DLD1 (cell line): Measurements from ENCODE around the gene PLCH1.

Source experiments
- in situ Hi-C: cut with HindIII; loops from 2 replicates; pipeline ENCODE4 v1.10.0; 2017; ENCODE audit warnings: low sequenced_read_pairs

PLCH1 gene

DNA sequence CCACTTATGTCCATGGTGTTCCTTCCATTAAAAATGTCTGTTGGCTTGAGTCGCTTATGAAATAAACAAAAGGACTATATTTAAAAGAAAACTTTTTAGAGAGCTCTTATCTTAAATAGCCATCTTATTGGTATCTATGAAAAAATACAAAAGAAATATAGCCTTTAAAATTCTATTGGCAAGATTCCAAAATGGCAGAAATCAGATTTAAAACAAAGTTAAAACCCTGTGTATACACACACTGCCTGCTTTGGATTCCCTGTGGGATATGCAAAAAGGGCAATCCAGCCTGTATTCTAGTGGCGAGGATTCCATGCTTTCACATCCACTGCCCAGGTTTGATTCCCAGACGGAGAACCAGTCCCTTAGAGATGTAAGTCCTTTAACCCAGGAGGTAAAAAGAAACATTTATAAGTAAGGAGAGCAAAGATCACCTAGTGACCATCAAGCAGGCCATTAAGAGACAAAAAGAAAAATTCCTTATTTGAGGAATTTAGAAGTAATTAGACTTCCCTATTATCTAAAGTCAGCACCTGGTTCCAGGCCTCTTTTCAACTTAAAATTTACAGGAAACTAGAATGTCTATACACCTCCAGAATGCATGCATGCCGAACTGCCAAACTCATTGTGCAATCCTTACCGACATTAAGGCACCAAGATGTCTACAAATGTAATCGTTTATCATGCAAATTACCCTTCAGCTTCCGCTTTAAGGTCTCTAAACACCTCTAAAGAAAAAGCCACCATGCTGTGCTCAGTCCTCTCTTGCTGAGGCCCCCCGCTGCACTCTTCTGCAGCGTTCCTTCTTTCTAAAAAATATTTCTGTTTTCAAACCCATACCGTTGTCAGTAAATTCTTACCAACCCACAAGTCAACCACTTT lies 381.8 kb downstream of the PLCH1 start:
- in situ Hi-C loops: no loop called here

DNA sequence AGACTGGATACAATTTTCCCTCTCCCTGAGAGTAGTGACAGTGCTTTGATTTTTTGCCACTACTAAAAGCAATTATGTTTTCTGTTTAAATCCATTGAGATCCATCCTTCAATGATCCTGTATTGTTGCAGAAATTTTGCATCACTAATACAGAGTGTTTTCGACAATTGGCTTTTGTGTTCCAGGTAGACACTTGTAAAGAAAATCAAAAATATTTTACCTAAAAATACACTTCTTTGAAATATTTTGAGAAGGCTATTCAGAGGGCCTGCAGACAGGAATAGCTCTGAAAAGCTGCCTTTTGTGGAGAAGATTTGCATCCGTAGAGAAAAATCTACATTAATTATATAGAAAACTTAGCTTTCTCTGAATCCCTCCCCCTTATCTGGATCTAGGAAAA lies 384.6 kb downstream of the PLCH1 start:
- in situ Hi-C loops: no loop called here

DNA sequence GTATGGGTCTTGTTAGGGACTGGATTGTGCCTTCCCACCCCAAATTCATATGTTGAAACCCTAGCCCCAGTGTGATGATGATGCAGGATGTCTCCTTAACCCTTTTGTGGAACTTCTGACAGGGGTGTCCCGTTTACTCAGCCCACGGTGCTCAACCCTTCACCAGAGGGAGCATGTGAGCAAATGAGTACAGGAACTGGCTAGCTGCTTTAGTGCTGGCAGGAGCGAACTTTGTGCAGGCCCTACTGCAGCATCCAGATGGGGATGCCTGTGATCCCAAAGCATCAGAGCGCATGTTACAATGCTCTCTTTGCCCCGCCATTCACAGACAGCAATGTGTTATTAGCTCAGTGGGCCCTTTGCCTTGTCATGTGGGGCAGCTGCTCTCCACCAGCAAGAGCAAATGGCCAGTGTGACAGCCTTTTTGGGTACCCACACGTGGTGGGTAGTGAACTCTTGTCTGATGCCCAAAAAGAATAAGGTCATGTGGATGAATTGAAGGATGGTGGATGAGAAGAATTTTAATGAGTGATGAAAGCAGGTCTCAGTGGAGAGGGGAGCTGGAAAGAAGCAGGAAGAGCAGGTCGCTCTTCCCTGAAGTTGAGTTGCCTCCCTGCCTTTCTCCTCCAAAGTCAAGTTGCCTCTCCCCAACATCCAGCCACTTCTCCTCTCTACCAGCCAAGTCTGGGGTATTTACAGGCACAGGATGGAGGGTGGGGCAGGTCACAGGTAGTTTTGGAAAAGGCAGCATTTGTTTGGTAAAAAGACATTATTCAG lies 388.1 kb downstream of the PLCH1 start:
- in situ Hi-C loops: no loop called here

DNA sequence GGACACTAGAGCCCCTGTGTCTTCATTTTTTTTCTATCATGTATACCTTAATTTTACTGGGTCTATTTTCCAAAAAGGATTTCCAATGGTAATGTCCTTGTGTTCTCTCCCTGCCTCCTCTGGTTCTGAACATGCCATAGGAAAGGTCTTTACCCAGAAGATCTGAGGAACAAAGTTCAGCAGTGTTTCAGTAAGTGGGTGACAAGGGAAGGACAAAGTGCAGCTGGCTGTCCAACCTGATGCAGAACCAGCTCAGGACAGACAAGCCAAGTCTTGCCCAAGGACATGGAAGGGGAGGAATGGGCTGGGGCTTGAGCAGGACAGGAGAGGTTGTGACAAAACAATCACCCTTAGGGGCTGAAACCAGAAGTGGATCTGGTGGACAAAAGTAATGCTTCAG lies 390.2 kb downstream of the PLCH1 start:
- in situ Hi-C loops: no loop called here

DNA sequence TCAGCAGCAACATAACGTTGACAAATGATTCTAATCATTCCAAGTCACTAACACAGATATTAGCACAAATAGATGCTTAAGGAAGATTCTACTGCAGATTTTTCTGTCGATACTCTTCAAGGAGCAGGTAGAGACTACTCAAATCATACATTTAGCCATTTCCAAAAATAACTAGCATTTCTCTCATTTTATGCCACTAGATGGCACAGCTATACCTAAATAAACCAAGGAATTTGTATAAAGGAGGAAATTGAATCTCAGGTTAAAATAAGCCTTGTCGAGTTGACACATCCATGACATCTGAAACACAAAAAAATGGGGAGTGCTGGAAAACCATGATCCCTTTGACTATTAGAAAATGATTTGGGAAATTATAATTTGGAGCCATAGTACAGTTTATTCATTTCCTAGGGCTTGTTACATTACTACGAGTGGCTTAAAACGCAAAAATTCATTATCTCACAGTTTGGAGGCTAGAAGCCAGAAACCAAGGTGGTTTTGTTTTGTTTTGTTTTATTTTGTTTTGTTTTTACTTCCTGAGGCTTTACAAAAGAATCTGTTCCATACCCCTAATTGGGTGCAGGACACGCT lies 391.9 kb downstream of the PLCH1 start:
- in situ Hi-C loops: no loop called here

DNA sequence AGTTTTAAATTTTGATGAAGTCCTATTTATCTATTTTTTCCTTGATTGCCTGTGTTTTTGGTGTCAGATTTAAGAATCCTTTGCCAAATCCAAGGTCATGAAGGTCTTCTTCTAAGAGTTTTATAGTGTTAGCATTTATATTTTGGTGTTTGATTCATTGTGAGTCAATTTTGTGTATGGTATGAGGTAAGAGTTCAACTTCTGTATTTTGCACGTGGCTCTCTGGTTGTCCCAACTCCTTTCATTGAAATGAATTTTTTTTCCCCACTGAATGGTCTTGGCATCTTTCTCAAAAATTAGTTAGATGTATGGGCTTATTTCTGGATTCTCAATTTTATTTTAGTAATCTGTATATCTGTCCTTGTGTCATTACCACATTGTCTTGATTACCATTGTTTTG lies 394.3 kb downstream of the PLCH1 start:
- in situ Hi-C loops: no loop called here

DNA sequence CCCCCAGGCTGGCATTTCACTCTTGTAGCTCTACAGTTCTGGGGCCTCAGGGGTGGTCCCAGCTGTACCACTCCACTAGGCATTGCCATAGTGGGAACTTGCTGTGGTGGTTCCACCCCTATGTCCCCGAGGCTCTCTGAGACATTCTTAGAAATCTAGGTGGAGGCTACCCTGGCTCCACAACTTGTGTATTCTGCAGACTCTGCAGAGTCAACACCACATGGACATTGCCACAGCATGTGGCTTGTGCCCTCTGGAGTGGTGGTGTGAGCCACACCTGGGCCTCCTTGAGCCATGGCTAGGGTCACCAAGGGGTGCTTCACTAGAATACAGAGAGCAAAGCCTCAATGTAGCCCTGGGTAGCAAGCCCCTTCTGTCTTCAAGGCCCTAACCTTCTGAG lies 397.0 kb downstream of the PLCH1 start:
- in situ Hi-C loops: no loop called here

DNA sequence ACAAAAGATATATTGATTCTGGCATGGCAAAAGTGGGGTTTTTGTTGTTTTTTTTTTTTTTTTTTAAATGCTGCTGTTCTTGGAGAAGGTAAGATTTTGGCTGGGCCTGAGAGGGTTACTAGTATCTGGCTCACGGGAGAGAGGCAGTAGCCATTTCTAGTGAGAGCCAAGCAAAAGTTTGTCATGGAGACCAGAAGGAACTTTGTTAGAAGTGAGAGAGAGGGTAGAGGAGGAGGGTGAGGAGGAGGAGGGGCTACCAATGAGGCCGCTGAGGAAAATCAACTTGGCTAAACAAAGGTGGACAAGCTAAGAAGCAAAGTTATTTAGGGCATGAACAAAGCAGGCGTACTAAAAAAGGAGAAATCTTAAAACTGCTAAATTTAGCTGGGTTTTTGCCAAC lies 402.5 kb downstream of the PLCH1 start:
- in situ Hi-C loops: no loop called here

DNA sequence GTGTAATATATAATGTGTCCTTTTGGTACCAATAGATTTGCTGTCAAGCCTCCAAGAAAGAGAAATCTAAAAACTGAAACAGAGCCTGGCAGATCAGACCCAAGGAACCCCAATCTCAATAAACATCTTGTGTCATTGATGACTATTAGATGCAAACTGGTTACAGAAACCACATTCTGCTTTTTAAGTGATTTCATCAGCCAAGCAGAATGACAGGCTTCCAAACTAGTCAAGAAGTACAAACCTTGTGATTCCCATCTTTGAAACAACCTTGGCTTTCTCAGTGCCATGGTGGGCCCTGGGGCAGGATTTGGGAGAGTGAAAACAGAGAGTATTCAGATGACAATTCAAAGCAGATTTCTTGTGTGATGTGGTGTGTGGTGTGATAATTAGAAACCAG lies 405.8 kb downstream of the PLCH1 start:
- in situ Hi-C loops: no loop called here

DNA sequence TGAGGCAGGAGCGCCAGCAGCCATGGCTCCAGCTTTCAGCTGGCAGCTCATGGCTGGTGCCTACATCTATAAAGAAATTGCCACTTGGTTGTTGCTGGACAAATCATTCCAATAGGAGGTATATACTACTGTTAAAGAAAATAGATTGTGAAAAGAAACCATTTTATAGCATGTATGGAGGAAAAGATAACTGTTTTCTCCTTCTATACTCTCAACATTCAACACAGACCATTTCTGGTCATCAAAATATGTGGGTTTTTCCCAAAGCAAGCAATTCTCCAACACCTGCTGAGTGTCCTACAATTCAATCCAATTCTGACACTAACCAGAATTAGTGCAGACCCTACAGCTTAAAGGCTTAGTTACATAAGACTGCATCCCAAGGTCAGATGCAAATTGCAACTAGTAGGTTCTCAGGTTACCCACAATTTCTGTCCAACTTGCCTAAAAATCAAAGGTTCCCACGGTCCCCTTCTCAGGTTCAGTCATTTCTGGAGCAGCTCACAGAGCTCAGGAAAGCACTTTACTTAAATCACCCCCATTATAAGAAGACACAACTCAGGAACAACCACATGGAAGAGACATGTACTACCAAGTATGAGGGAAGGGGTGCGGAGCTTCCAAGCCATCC lies 409.0 kb downstream of the PLCH1 start:
- in situ Hi-C loops: no loop called here

DNA sequence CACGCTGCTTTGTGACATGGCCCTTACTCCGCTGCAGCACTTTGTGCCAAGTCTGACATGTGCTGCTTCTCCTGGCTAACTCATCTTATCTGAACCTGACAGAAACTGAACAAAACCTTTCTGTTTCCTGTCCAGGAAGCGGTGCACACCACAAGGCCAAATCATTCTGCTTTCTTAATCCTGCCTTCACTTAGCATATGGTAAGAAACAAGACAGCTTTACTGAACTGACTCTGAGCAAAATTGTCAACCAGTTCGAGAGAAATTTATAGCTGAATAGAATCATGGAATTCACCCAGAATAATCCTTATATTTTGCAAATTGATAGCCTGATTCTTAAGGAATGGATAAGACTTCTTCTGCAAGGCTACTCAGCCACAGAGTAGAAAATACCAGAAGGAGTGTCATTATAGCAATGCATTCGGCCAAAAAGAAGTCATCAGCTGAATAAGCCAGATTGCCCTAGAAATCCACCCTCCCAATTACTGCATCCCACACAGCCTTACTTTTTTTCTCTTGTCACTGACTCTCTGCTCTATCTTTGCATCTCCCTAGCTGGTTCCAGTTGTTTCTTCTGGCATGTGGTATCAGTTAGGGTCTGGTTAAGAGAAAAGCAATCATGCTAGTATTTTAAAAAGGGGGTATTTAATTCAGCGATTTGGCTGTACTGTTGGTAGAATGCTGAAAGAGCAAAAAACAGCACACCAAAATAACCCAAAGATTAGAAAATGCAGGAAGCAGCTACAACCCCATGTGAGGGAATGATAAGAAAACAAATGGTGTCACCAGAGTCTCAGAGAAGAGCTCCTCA lies 409.8 kb downstream of the PLCH1 start:
- in situ Hi-C loops: no loop called here

DNA sequence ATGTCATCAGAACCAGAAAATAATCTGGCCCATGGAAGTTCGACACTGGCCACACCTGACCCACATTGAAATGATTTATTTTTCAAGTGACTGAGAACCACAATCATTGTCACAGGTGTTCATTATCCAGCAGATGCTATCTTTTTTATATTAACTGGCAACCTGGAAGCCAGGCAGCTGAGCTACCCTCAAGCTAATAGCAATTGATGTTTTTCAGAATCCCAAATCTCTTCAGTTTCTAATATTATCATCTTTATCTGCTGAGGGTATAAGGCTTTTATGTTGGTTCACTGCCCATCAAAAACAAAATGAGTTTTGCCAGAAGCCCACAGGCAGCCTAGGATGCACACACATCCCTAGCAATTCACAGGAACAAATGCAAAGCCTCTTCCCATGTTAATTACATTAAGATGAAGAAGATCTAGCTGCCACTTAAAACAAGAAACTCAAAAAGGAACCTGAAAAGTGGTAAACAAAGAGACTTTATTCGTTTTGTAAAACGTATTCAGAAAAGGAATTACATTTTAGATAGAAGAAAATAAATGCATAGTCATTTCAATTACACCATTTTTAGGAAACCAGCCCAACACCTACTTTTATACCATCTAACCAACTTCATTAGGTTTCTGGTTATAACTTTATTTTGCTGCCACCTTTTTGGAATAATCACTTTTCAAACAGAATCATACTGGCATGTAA lies 410.5 kb downstream of the PLCH1 start:
- in situ Hi-C loops: no loop called here

DNA sequence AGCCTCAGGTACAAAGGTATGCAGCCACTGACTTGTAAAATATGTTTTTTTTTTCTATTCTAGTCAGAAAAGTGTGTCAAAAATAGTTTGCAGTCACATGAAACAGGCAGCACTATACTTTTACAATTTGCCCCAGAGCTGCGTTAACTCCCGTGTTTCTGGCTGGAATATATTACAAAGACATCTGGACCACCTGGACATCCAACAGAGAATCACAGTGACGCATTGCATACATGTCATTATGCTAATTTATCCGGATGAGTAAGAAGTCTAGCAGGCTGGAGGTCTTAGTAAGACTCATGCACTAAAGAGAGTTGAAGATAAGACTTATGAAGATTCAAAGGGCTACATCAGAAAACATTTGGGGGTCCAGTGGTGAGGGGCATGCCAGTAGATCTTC lies 412.2 kb downstream of the PLCH1 start:
- in situ Hi-C loops: no loop called here

DNA sequence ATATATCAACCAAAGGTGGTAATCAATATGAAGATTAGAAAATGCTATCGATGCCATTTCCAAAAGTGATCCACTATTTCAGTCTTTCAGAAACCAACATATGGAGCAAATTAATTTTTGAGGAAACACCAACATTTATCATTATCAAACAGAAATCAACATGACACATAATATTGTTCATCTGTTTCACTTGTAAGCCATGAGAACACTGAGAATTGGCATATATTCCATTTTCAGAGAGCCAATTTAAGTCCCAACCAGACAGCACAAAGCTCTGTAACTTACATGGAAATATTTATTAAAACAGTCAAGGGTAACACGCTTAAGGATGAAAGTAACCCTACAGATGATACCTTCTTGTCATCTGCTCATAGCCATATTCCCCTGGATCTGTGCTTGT lies 413.8 kb downstream of the PLCH1 start:
- in situ Hi-C loops: no loop called here

DNA sequence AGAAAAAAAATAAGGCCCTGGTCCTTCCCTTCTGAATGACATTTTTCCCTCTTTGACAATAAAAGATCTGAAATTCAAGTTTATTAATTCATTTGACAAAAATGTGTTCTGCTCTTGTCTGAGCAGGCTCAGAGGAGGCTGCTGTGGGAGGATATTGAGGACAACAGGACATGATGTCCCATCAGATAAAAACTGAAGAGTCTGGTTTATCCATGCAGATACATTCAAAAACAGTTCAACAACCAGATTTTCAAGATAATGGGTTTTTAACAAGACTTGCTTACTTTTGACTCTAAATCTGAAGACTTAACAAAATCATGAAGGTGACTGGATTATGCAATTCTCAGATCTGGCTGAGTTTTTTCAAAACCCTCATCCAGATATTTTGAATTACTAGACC lies 414.5 kb downstream of the PLCH1 start:
- in situ Hi-C loops: no loop called here

DNA sequence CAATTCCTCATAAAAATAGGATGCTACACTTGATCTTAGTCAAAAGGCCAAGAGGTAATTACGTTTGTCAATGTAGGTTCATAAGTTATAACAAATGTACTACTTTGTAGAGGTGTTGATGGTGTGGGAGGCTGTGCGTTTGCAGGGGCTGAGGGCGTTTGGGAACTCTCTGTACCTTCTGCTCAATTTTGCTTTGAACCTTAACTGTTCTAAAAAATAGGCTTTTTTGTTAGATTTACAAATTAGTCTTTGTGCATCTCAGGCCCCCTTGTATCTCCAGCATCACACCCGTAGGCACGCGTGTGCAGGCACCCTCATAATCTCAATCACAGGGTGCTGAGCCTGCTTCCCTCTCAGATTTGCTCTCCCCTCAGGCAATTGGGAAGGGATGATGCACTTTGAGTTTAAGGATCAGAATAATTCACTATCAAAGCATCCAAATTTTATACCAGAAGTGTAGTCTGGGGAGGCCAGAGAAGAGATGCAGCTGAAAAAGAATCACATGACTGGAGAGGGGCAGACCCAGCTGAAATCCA lies 415.3 kb downstream of the PLCH1 start:
- in situ Hi-C loops: no loop called here

DNA sequence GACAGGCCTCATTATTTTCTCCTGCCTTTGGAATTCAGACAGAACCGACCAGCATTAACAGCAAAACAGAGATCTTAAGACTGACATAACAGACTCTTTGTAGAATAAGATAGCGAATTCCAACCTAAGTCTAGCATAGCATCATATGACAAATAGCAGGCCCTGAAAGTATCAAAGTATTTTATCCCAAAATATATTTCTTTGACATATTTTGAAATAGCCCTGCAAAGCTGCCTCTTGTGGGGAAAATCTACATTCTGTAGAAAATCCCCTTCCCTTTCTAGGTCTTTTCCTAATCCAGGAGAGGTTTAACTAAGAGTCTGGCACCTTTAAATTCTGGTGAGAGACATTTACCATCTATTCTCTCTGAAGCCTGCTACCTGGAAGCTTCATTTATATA lies 417.0 kb downstream of the PLCH1 start:
- in situ Hi-C loops: no loop called here

DNA sequence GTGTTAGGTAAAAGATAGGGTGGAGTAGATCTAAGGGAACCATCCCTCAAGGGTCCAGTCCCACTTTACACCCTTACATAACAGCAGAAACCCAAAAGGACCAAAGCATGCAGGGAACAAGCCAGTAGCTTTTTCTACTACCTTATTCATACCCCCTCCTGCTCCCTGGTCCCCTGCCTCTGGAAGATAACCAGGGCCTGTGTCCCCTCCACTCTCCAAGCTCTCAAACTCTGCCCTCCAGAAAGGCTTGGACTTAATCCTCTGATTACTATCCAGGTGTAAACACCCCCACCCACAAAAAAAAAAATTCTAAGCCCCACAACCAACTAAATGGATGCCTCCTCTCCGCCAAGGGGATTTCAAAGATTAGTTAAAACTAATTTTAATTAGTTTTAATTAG lies 417.4 kb downstream of the PLCH1 start:
- in situ Hi-C loops: no loop called here

DNA sequence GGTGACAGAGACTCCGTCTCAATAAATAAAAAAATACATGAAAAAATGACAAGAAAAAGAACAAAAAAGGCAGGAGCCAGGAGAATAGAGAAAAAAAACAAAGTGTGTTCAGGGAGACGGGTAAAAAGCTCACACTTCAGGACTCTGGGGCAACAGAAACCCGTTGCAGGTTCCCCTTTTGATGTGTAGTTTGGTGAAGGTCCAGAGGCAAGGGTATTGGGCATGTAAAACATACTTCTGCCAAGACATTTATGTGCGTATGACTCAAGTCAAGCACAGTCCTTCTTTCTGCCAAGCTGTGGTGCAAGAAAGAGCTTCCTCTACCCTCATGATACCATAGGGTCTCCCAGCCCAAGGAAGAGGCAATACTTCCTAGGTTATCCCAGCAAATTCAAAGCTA lies 418.0 kb downstream of the PLCH1 start:
- in situ Hi-C loops: no loop called here

DNA sequence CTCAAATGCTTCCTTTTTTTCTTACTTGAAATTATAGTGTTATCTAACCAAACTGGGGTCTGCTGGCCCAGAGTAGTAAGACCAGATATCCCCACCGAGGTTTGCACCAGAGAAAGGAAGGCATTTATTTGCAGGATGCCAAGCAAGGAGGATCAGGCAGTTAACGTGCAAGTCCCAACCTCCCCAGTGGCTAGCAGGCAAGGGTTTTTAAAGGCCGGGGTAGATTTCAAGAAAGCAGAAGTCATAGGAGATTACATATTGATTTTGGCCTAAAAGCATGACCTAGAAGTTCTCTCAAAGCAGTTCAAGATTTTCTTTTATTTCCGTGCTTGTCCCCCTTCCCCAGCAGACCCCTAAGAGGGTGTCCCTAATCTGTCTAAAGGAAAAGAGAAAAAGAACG lies 418.6 kb downstream of the PLCH1 start:
- in situ Hi-C loops: no loop called here
